Cardiac muscle cell (in vitro differentiated cells and primary cell): ENCODE data around the gene CTNNAL1. TPM values are rescaled to one million over a fixed set of nuclear protein-coding genes. Genes with fewer than 3 reads are reported as not detected.

Experiments used
- DNase-seq, 2 donors: peaks; one replicate each; pipeline versions ENCODE4 v3.0.0 to v3.0.0-alpha.2; 2010 to 2017; ENCODE audit warnings: low read depth in 1 of 2, low spot score in 1 of 2
- H3K27ac ChIP-seq: fragments of 200-600 bp; sonication (generic); 2 replicates; pipeline ENCODE4 v1.5.1; 2016
- H3K27me3 ChIP-seq: fragments of 200-600 bp; sonication (generic); 2 replicates; pipeline ENCODE4 v1.6.0; 2016; ENCODE audit warnings: control low read depth
- H3K36me3 ChIP-seq: fragments of 200-600 bp; sonication (generic); 2 replicates; pipeline ENCODE4 v1.5.1; 2016; ENCODE audit warnings: control low read depth
- H3K4me1 ChIP-seq: fragments of 200-600 bp; sonication (generic); 2 replicates; pipeline ENCODE4 v1.8.1; 2017; ENCODE audit warnings: low read depth, mild to moderate bottlenecking, mixed run types
- H3K4me3 ChIP-seq: fragments of 200-600 bp; sonication (generic); 2 replicates; pipeline ENCODE4 v1.5.1; 2016; ENCODE audit warnings: mild to moderate bottlenecking
- H3K9me3 ChIP-seq: fragments of 200-600 bp; sonication (generic); 2 replicates; pipeline ENCODE4 v1.5.1; 2017; ENCODE audit warnings: low read depth, mild to moderate bottlenecking, control low read depth
- CTCF ChIP-seq: IDR thresholded peaks from 2 replicates; pipeline ENCODE4 v1.5.1; 2012; ENCODE audit warnings: low read depth, mild to moderate bottlenecking, low read length
- polyA plus RNA-seq: library from polyadenylated mRNA; unstranded; fragments of >200 nt; fragmentation: Nextera tagmentation; extraction: Ambion mirVana; gene quantifications from 2 replicates; pipeline ENCODE4 v1.2.1, GENCODE V29; 2016
- total RNA-seq: library from RNA; depleted of rRNA; stranded (reverse); fragments of >200 nt; gene quantifications from 2 replicates; pipeline ENCODE4 v1.2.3, GENCODE V29; 2016

Gene CTNNAL1
- total and polyA plus RNA-seq, 2 experiments from 2014 or later = 64.7 to 102 TPM

- no peak for TF ChIP-seq CTCF
- H3K4me1 ChIP-seq = peaks cover 16% of the 10 kb centered on the region
- DNase-seq = no peak
These were observed 53.0 kb downstream of the CTNNAL1 start for GRCh38 chr9:108960331-108960730.

GRCh38 chr9:108956631-108957026, 56.7 kb downstream of the CTNNAL1 start:
- H3K27ac ChIP-seq = peak overlapping the region; percentile 31
- TF ChIP-seq CTCF = no peak
- H3K4me1 ChIP-seq = peaks cover 23% of the 10 kb centered on the region
- H3K27me3 ChIP-seq = no peaks in the 10 kb centered on the region
- no peak for DNase-seq
- H3K4me3 ChIP-seq = no peak overlapping the region
- H3K36me3 ChIP-seq = peaks cover 18% of the 10 kb centered on the region
- H3K9me3 ChIP-seq = no peaks in the 10 kb centered on the region

More at GRCh38 chr9:108960331-108960730, 53.0 kb downstream of the CTNNAL1 start:
- Histone ChIP-seq H3K27me3 (no peaks in the 10 kb centered on the region), H3K27ac (no peak overlapping the region), H3K36me3 (peaks cover 16% of the 10 kb centered on the region), H3K4me3 (no peak overlapping the region), H3K9me3 (no peaks in the 10 kb centered on the region)

- Histone ChIP-seq H3K9me3 (no peaks in the 10 kb centered on the region), H3K4me1 (peaks cover 23% of the 10 kb centered on the region), H3K27ac (peak overlapping the region; percentile 31), H3K27me3 (no peaks in the 10 kb centered on the region), H3K4me3 (no peak overlapping the region), H3K36me3 (peaks cover 21% of the 10 kb centered on the region)
- DNase-seq = no peak
- no peak for TF ChIP-seq CTCF
These were observed 57.2 kb downstream of the CTNNAL1 start for GRCh38 chr9:108956022-108956630.

GRCh38 chr9:108953983-108954574, 59.2 kb downstream of the CTNNAL1 start:
- peak; percentile 66 for TF ChIP-seq CTCF
- Histone ChIP-seq H3K27ac (no peak overlapping the region), H3K4me1 (peaks cover 23% of the 10 kb centered on the region), H3K4me3 (no peak overlapping the region), H3K9me3 (no peaks in the 10 kb centered on the region), H3K36me3 (peaks cover 14% of the 10 kb centered on the region), H3K27me3 (no peaks in the 10 kb centered on the region)
- peak; percentile 66 to 69 for DNase-seq

- no peak for DNase-seq
- Histone ChIP-seq H3K27ac (no peak overlapping the region), H3K4me3 (no peak overlapping the region), H3K4me1 (peaks cover 23% of the 10 kb centered on the region), H3K9me3 (no peaks in the 10 kb centered on the region), H3K36me3 (peaks cover 23% of the 10 kb centered on the region), H3K27me3 (no peaks in the 10 kb centered on the region)
- no peak for TF ChIP-seq CTCF
These were observed 61.7 kb downstream of the CTNNAL1 start for GRCh38 chr9:108951578-108951977.
